Measurements from ENCODE around the gene REELD1.

The REELD1 gene

GRCh38 chr4:146252969-146253611 lies 38.8 kb downstream of the REELD1 start:
- Histone ChIP-seq H3K27ac (no peak overlapping the region), H3K4me1 (no peaks in the 10 kb centered on the region), H3K9me3 (no peaks in the 10 kb centered on the region), H3K4me3 (no peak overlapping the region), H3K27me3 (no peaks in the 10 kb centered on the region), H3K36me3 (peaks cover 0 to 4% (median 0%) of the 10 kb centered on the region in 3 donors)
- no peak for DNase-seq
- TF ChIP-seq CTCF (IDR thresholded peaks at IDR 0.05) = no peak
- intact Hi-C loops (cut with DNase I; ENCODE audit: low total_unique reads) = no loop called here

- Histone ChIP-seq H3K4me3 (no peak overlapping the region), H3K27me3 (no peaks in the 10 kb centered on the region), H3K36me3 (peaks cover 0 to 4% (median 0%) of the 10 kb centered on the region in 3 donors), H3K27ac (no peak overlapping the region), H3K4me1 (no peaks in the 10 kb centered on the region), H3K9me3 (no peaks in the 10 kb centered on the region)
- TF ChIP-seq CTCF (IDR thresholded peaks at IDR 0.05) = no peak
- intact Hi-C loops (cut with DNase I; ENCODE audit: low total_unique reads) = no loop called here
- DNase-seq = no peak
Observed at GRCh38 chr4:146255463-146255862, 41.1 kb downstream of the REELD1 start.

- Histone ChIP-seq H3K27me3 (no peaks in the 10 kb centered on the region), H3K27ac (no peak overlapping the region), H3K4me1 (no peaks in the 10 kb centered on the region), H3K4me3 (no peak overlapping the region), H3K9me3 (no peaks in the 10 kb centered on the region), H3K36me3 (peaks cover 0 to 4% (median 0%) of the 10 kb centered on the region in 3 donors)
- intact Hi-C loops (cut with DNase I; ENCODE audit: low total_unique reads) = no loop called here
- TF ChIP-seq CTCF (IDR thresholded peaks at IDR 0.05) = no peak
- no peak for DNase-seq
Observed at GRCh38 chr4:146255874-146256273, 41.5 kb downstream of the REELD1 start.

- Histone ChIP-seq H3K36me3 (peaks cover 0 to 4% (median 0%) of the 10 kb centered on the region in 3 donors), H3K4me3 (no peak overlapping the region)
Observed at GRCh38 chr4:146256328-146256727, 42.0 kb downstream of the REELD1 start.

GRCh38 chr4:146257511-146257910 lies 43.2 kb downstream of the REELD1 start:
- Histone ChIP-seq H3K4me3 (no peak overlapping the region), H3K4me1 (no peaks in the 10 kb centered on the region), H3K27me3 (no peaks in the 10 kb centered on the region), H3K36me3 (peaks cover 0 to 4% (median 0%) of the 10 kb centered on the region in 3 donors), H3K9me3 (no peaks in the 10 kb centered on the region), H3K27ac (no peak overlapping the region)
- intact Hi-C loops (cut with DNase I; ENCODE audit: low total_unique reads) = no loop called here
- DNase-seq = no peak
- no peak for TF ChIP-seq CTCF (IDR thresholded peaks at IDR 0.05)

More at GRCh38 chr4:146256328-146256727, 42.0 kb downstream of the REELD1 start:
- intact Hi-C loops (cut with DNase I; ENCODE audit: low total_unique reads) = no loop called here
- no peak for TF ChIP-seq CTCF (IDR thresholded peaks at IDR 0.05)
- no peaks in the 10 kb centered on the region for H3K9me3 ChIP-seq
- H3K27ac ChIP-seq = no peak overlapping the region
- no peaks in the 10 kb centered on the region for H3K4me1 ChIP-seq
- H3K27me3 ChIP-seq = no peaks in the 10 kb centered on the region
- DNase-seq = no peak
